Liver (tissue), 9 donors: ENCODE results near the gene RFX4. TPM values are rescaled to one million over a fixed set of nuclear protein-coding genes. Genes with fewer than 3 reads are reported as not detected.

Experiments
- DNase-seq: peaks from one replicate; pipeline ENCODE4 v3.0.0-alpha.2; 2017; ENCODE audit warnings: low spot score
- H3K27ac ChIP-seq, 2 donors: one replicate each; pipeline ENCODE4 v1.7.0; 2013; ENCODE audit warnings: inconsistent platforms in 2 of 2, low read length in 2 of 2, control low read depth in 1 of 2, low read depth in 1 of 2, mild to moderate bottlenecking in 1 of 2
- H3K27me3 ChIP-seq, 4 donors: one replicate each; pipeline versions ENCODE4 v1.6.1 to v1.7.0; 2013; ENCODE audit warnings: low read length in 3 of 4, inconsistent platforms in 1 of 4, mild to moderate bottlenecking in 1 of 4, moderate library complexity in 1 of 4; ENCODE audit not compliant: control insufficient read depth in 4 of 4, insufficient read depth in 4 of 4
- H3K36me3 ChIP-seq, 4 donors: one replicate each; pipeline versions ENCODE4 v1.6.1 to v1.7.0; 2013; ENCODE audit warnings: low read length in 3 of 4, mild to moderate bottlenecking in 3 of 4, low read depth in 1 of 4, moderate library complexity in 1 of 4; ENCODE audit not compliant: control insufficient read depth in 4 of 4, insufficient read depth in 3 of 4
- H3K4me1 ChIP-seq, 4 donors: one replicate each; pipeline versions ENCODE4 v1.6.1 to v1.7.0; 2013; ENCODE audit warnings: low read length in 3 of 4, mild to moderate bottlenecking in 3 of 4, moderate library complexity in 1 of 4; ENCODE audit not compliant: control insufficient read depth in 4 of 4, insufficient read depth in 4 of 4
- H3K4me3 ChIP-seq, 3 donors: one replicate each; pipeline versions ENCODE4 v1.6.1 to v1.7.0; 2013; ENCODE audit warnings: low read length in 3 of 3, control low read depth in 1 of 3, low read depth in 1 of 3, mild to moderate bottlenecking in 1 of 3
- H3K9ac ChIP-seq, 2 donors: one replicate each; pipeline ENCODE4 v1.7.0; 2013; ENCODE audit warnings: low read length in 2 of 2, mild to moderate bottlenecking in 2 of 2, moderate library complexity in 2 of 2, control low read depth in 1 of 2, low read depth in 1 of 2
- H3K9me3 ChIP-seq, 4 donors: one replicate each; pipeline versions ENCODE4 v1.6.1 to v1.7.0; 2013; ENCODE audit warnings: low read length in 3 of 4; ENCODE audit not compliant: control insufficient read depth in 4 of 4
- ATF3 ChIP-seq: IDR thresholded peaks from 2 replicates; pipeline ENCODE4 v1.6.1; 2016; ENCODE audit warnings: antibody characterized with exemption
- CTCF ChIP-seq: fragments of 150-350 bp; IDR thresholded peaks from 2 replicates; pipeline ENCODE4 v1.5.1; 2017; ENCODE audit warnings: improper control_type of control experiment, low read depth, low read length; ENCODE audit not compliant: missing input control
- EGR1 ChIP-seq, 2 donors: IDR thresholded peaks; 2 replicates each; pipeline ENCODE4 v1.6.1; 2016 to 2018; ENCODE audit warnings: antibody characterized with exemption in 2 of 2, low read depth in 2 of 2
- FOXA1 ChIP-seq: IDR thresholded peaks from 2 replicates; pipeline ENCODE4 v1.6.1; 2016; ENCODE audit warnings: antibody characterized with exemption
- FOXA2 ChIP-seq: IDR thresholded peaks from 2 replicates; pipeline ENCODE4 v1.6.1; 2016; ENCODE audit warnings: antibody characterized with exemption
- GABPA ChIP-seq, 2 donors: IDR thresholded peaks in 1 of 2; conservative IDR thresholded peaks in 1 of 2; 2 replicates each; pipeline ENCODE4 v1.6.1; 2016; ENCODE audit warnings: antibody characterized with exemption in 2 of 2, mild to moderate bottlenecking in 1 of 2, moderate library complexity in 1 of 2
- HNF4A ChIP-seq, 2 donors: conservative IDR thresholded peaks; 2 replicates each; pipeline ENCODE4 v1.6.1; 2016; ENCODE audit warnings: antibody characterized with exemption in 2 of 2, mild to moderate bottlenecking in 2 of 2
- HNF4G ChIP-seq: IDR thresholded peaks from 2 replicates; pipeline ENCODE4 v1.6.1; 2016; ENCODE audit warnings: antibody characterized with exemption
- JUND ChIP-seq, 2 donors: IDR thresholded peaks; 2 replicates each; pipeline ENCODE4 v1.6.1; 2016; ENCODE audit warnings: antibody characterized with exemption in 2 of 2
- MAX ChIP-seq: IDR thresholded peaks from 2 replicates; pipeline ENCODE4 v1.6.1; 2016; ENCODE audit warnings: antibody characterized with exemption
- NR2F2 ChIP-seq: IDR thresholded peaks from 2 replicates; pipeline ENCODE4 v1.6.1; 2016; ENCODE audit warnings: antibody characterized with exemption
- RAD21 ChIP-seq, 2 donors: IDR thresholded peaks; 2 replicates each; pipeline ENCODE4 v1.6.1; 2016; ENCODE audit warnings: antibody characterized with exemption in 2 of 2, mild to moderate bottlenecking in 2 of 2
- REST ChIP-seq: IDR thresholded peaks from 2 replicates; pipeline ENCODE4 v1.6.1; 2016; ENCODE audit warnings: antibody characterized with exemption, mild to moderate bottlenecking
- RXRA ChIP-seq, 2 donors: IDR thresholded peaks; 2 replicates each; pipeline ENCODE4 v1.6.1; 2017 to 2018; ENCODE audit warnings: antibody characterized with exemption in 2 of 2, mild to moderate bottlenecking in 1 of 2
- SP1 ChIP-seq: IDR thresholded peaks from 2 replicates; pipeline ENCODE4 v1.6.1; 2018; ENCODE audit warnings: antibody characterized with exemption, mild to moderate bottlenecking
- TAF1 ChIP-seq: conservative IDR thresholded peaks from 2 replicates; pipeline ENCODE4 v1.6.1; 2016; ENCODE audit warnings: antibody characterized with exemption, mild to moderate bottlenecking
- YY1 ChIP-seq: IDR thresholded peaks from 2 replicates; pipeline ENCODE4 v1.6.1; 2016; ENCODE audit warnings: antibody characterized with exemption, mild to moderate bottlenecking
- ZBTB33 ChIP-seq: IDR thresholded peaks from 2 replicates; pipeline ENCODE4 v1.6.1; 2016; ENCODE audit warnings: antibody characterized with exemption
- WGBS: extraction: QIAGEN DNeasy Blood & Tissue Kit; methylation state at CpG from one replicate; pipeline ENCODE4 v1.1.7; 2013; 5-methylcytosine and 5-hydroxymethylcytosine counted together
- polyA plus RNA-seq, 2 donors: library from polyadenylated mRNA; stranded (reverse) in 1 of 2; unstranded in 1 of 2; fragments of 200-250 nt in 1 of 2; fragments of >200 nt in 1 of 2; fragmentation: Nextera tagmentation in 1 of 2; extraction: Ambion mirVana in 1 of 2; gene quantifications; one replicate each; pipeline versions ENCODE4 v1.2.1 to v1.2.3, GENCODE V29; 2013 to 2015
- total RNA-seq, 2 donors: library from RNA; depleted of rRNA; stranded (reverse); fragments of >200 nt; gene quantifications; one replicate each; pipeline ENCODE4 v1.2.3, GENCODE V29; 2014
- donor health status: healthy.
- donor health status: healthy.
- donor health status: healthy.
- donor health status: healthy.
- donor health status: healthy.

RFX4 gene
- total and polyA plus RNA-seq, 4 donors: not detected

GRCh38 chr12:106680280-106680679 is 97.5 kb downstream of the RFX4 start:
- Histone ChIP-seq H3K9ac (no peak overlapping the region), H3K9me3 (no peaks in the 10 kb centered on the region), H3K4me3 (no peak overlapping the region), H3K36me3 (no peaks in the 10 kb centered on the region), H3K4me1 (peaks cover 0 to 5% (median 0%) of the 10 kb centered on the region in 4 donors), H3K27ac (no peak overlapping the region), H3K27me3 (no peaks in the 10 kb centered on the region)
- DNase-seq: no peak
- TF ChIP-seq HNF4G (no peak), HNF4A (conservative IDR thresholded peaks at IDR 0.05) (peak in 1 of 2 donors; percentile 47)

- Histone ChIP-seq H3K9ac (no peak overlapping the region), H3K36me3 (no peaks in the 10 kb centered on the region), H3K27me3 (no peaks in the 10 kb centered on the region), H3K4me3 (no peak overlapping the region), H3K9me3 (no peaks in the 10 kb centered on the region), H3K4me1 (peaks cover 0 to 5% (median 0%) of the 10 kb centered on the region in 4 donors), H3K27ac (no peak overlapping the region)
- no peak for DNase-seq
- WGBS: 77% methylated on average over 3 of the region's 3 CpGs
- no peak for TF ChIP-seq ZBTB33
- TF ChIP-seq FOXA1: no peak
- TF ChIP-seq HNF4G: no peak
- no peak for TF ChIP-seq GABPA (IDR thresholded peaks at IDR 0.05 in 1 of 2, conservative IDR thresholded peaks at IDR 0.05 in 1 of 2)
- TF ChIP-seq CTCF: no peak
- no peak for TF ChIP-seq RXRA (IDR thresholded peaks at IDR 0.05)
- no peak for TF ChIP-seq NR2F2
- no peak for TF ChIP-seq SP1
- TF ChIP-seq ATF3: no peak
- no peak for TF ChIP-seq JUND (IDR thresholded peaks at IDR 0.05)
- no peak for TF ChIP-seq HNF4A (conservative IDR thresholded peaks at IDR 0.05)
- TF ChIP-seq FOXA2: no peak
- no peak for TF ChIP-seq EGR1 (IDR thresholded peaks at IDR 0.05; ENCODE audit: low read depth in 2 of 2)
- no peak for TF ChIP-seq TAF1
- no peak for TF ChIP-seq RAD21 (IDR thresholded peaks at IDR 0.05)
- no peak for TF ChIP-seq REST
- TF ChIP-seq MAX: no peak
- no peak for TF ChIP-seq YY1
Observed at GRCh38 chr12:106681210-106681609, 98.4 kb downstream of the RFX4 start.
